ENCODE data around the gene UNC80.
"Not testable (repeated sequence)": the region's sequence is repeated elsewhere in the genome, so short reads cannot be mapped to it uniquely, and the experiment has no call there.

UNC80 gene

DNA sequence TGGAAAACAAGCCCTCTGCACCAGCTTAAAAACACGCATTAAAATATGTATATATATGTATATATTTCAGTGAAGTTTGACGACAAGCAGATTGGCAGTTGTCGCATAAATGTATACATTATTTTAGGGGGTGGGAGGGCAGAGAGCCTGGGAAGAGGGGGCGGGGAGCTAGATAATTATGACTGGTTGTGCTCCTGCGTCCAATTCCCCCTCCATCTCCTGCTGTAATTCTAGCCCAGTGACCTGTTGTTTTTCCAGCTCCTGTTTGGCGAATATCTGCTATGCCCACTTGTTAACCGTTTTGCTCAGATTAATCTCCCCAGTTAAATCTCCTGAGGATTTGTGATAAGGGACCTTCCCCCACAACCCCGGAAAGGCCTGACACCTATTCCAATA, 656 bp downstream of the UNC80 start:
- TF ChIP-seq, protein P1, sequence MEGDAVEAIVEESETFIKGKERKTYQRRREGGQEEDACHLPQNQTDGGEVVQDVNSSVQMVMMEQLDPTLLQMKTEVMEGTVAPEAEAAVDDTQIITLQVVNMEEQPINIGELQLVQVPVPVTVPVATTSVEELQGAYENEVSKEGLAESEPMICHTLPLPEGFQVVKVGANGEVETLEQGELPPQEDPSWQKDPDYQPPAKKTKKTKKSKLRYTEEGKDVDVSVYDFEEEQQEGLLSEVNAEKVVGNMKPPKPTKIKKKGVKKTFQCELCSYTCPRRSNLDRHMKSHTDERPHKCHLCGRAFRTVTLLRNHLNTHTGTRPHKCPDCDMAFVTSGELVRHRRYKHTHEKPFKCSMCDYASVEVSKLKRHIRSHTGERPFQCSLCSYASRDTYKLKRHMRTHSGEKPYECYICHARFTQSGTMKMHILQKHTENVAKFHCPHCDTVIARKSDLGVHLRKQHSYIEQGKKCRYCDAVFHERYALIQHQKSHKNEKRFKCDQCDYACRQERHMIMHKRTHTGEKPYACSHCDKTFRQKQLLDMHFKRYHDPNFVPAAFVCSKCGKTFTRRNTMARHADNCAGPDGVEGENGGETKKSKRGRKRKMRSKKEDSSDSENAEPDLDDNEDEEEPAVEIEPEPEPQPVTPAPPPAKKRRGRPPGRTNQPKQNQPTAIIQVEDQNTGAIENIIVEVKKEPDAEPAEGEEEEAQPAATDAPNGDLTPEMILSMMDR (IDR thresholded peaks at IDR 0.05; ENCODE audit: low read depth, low read length) = no peak
- DNase-seq (ENCODE audit: extremely low read depth, low read depth) = no peak

DNA sequence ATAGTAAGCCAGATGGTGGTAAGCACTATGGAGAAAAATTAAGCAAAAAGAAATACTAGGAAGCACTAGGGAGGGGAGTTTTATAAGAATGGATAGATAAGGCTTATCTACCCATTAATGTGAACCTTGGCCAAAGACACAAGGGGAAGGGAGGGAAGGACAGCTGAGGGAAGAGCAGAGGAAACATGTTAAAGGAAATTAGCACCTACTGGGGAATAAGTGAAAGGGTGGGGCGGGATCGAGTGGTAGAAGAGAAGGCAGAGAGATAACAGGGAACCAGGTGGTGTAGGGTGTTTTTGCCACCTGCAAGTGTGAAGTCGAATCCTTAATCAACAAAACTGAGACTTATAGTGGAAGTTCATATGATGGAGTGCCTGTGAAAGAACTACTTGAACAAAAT, 1.7 kb downstream of the UNC80 start:
- DNase-seq (ENCODE audit: extremely low read depth, low read depth) = no peak
- TF ChIP-seq, protein P1 (IDR thresholded peaks at IDR 0.05; ENCODE audit: low read depth, low read length) = no peak

DNA sequence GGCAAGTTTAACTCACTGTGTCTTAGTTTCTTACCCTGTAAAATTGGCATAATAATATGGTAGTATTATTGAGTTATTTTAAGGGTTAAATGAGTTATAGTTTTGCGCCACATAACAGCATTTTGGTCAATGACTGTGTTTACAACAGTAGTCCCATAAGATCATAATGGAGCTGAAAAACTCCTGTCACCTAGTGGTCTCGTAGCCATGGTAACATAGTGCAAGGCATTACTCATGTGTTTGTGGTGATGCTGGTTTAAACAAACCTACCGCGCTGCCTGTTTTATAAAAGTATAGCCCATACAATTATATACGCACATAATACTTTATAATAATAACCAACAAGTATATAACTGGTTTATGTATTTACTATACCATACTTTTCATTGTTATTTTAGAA, 15.8 kb downstream of the UNC80 start:
- no peak for DNase-seq (ENCODE audit: extremely low read depth, low read depth)
- TF ChIP-seq, protein P1 (IDR thresholded peaks at IDR 0.05; ENCODE audit: low read depth, low read length) = no peak

DNA sequence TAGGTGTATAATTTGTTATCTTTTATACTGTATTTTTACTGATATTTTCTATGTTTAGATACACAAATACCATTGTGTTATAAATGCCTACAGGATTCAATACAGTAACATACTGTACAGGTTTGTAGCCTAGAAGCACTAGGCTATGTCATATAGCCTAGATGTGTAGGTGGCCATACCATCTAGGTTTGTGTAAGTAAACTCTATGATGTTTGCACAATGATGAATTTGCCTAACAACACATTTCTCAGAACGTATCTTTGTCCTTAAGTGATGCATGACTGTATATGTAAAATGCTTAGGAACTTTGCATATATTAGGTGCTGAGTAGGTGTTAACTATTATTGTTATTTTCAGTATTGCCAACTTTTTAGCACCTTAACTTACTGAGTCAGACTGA, 17.3 kb downstream of the UNC80 start:
- TF ChIP-seq, protein P1 (IDR thresholded peaks at IDR 0.05; ENCODE audit: low read depth, low read length) = no peak
- no peak for DNase-seq (ENCODE audit: extremely low read depth, low read depth)

DNA sequence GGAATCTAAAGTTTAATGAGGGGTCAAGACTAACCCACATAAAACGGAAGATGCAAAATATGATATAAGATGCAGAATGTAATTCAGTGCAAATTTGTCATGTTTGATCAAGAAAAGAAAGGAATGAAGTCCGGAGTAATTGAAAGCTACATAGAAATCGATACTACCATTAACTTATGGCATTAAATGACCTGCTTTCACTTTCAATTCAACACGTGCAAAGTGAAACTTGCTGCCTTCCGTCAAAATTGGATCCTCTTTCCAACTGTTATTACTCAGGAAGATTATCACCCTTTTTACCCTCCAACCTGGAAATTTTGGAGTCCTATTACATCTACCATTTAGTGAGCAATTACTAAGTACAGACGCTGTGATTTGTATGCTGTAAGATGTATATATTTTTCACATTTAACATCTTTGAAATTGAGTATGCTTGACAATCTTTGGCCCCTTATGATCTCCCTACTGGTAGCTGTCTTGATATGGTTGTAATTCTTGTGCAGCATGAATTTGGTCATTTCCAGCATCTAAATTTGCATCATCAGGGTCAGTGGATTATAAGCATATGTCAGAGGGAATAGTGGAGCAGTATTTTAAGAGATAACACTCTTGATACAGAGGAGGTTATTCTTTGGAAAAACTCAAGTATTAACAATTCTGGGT, 18.6 kb downstream of the UNC80 start:
- DNase-seq (ENCODE audit: extremely low read depth, low read depth) = no peak
- TF ChIP-seq, protein P1 (IDR thresholded peaks at IDR 0.05; ENCODE audit: low read depth, low read length) = no peak

DNA sequence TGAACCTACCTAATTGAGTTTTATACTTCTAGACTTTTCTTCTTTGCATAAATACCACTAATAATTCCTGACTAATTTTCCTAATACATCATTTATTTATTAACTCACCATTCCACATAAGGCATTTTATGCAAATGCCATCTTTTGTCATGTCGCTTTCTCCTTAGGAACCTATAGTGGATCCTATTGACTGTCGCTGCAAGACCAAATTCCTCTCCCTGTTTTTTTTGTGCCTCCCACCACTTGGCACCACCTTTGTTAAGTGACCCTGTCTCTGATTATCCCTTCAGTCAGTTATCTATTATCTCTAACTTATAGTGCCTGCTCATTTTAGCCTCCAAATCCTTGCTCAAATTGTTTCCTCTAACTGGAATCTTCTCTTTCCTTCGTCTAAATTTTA, 19.5 kb downstream of the UNC80 start:
- TF ChIP-seq, protein P1 (IDR thresholded peaks at IDR 0.05; ENCODE audit: low read depth, low read length) = no peak
- DNase-seq (ENCODE audit: extremely low read depth, low read depth) = no peak

DNA sequence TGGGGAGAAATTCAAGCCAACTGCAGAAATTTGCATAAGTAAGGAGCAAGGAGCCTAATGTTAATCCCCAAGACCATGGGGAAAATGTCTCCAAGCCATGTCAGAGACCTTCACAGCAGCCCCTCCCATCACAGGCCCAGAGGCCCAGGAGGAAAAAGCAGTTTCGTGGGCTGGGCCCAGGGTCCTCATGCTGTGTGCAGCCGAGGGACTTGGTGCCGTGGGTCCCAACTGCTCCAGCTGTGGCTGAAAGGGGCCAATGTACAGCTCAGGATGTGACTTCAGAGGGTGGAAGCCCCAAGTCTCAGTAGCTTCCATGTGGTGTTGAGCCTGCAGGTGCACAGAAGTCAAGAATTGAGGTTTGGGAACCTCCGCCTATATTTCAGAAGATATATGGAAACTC, 23.8 kb downstream of the UNC80 start:
- not testable (repeated sequence) for DNase-seq (ENCODE audit: extremely low read depth, low read depth)

DNA sequence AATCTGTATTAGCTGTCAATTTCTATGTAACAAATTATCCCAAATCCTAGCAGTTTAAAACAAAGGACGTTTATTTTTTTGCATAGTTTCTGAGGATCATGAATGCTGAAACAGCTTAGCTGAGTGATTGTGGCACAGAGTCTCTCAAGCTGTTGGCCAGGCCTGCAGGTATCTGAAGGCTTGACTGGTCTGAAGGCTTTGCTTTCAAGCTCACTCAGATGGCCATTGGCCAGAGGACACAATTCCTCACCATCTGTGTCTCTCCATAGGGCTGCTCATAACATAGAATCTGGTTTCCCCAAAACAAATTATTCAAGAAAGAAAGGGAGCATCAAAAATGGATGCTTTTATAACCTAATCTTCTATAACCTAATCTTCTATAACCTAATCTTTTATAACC, 33.7 kb downstream of the UNC80 start:
- no peak for DNase-seq (ENCODE audit: extremely low read depth, low read depth)
- TF ChIP-seq, protein P1 (IDR thresholded peaks at IDR 0.05; ENCODE audit: low read depth, low read length) = no peak

Measured in AG09319 (cell line).